ENCODE data around the gene BEAN1. TPM values are rescaled to one million over a fixed set of nuclear protein-coding genes. Genes with fewer than 3 reads are reported as not detected.
"Not testable (repeated sequence)": the region's sequence is repeated elsewhere in the genome, so short reads cannot be mapped to it uniquely, and the experiment has no call there.

BEAN1 gene
- total RNA-seq, 1 experiment from 2014 or later: 0.61 TPM

DNA sequence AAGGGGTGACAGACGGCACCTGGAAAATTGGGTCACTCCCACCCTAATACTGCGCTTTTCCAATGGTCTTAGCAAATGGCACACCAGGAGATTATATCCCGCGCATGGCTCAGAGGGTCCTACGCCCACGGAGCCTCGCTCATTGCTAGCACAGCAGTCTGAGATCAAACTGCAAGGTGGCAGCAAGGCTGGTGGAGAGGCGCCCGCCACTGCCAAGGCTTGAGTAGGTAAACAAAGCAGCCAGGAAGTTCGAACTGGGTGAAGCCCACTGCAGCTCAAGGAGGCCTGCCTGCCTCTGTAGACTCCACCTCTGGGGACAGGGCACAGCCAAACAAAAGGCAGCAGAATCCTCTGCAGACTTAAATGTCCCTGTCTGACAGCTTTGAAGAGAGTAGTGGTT lies 69.1 kb downstream of the BEAN1 start:
- H3K9me3 ChIP-seq (ENCODE audit: control insufficient read depth in 1 of 2, insufficient read depth in 1 of 2, low read depth in 1 of 2, low read length in 2 of 2); intact Hi-C loops (cut with micrococcal nuclease); H3K9me2 ChIP-seq (ENCODE audit: insufficient read depth); CTCF ChIA-PET; H3K4me2 ChIP-seq (ENCODE audit: low read length); DNase-seq (ENCODE audit: low read depth, low spot score); H3K4me1 ChIP-seq (ENCODE audit: control insufficient read depth in 1 of 2, insufficient read depth in 2 of 2, low read length in 2 of 2); H3K79me2 ChIP-seq (ENCODE audit: insufficient read depth, low read length); H3K4me3 ChIP-seq (replicated peaks in 1 of 2; ENCODE audit: low read depth in 1 of 2, low read length in 2 of 2); ATAC-seq; H3K36me3 ChIP-seq (ENCODE audit: control insufficient read depth in 1 of 2, insufficient read depth in 2 of 2, low read length in 2 of 2); H3K27ac ChIP-seq (ENCODE audit: low read depth, low read length); H2AFZ ChIP-seq (ENCODE audit: low read depth, low read length, poor library complexity, severe bottlenecking); H3K9ac ChIP-seq (ENCODE audit: low read length); H3K27me3 ChIP-seq (ENCODE audit: insufficient read depth, low read length); H4K20me1 ChIP-seq (ENCODE audit: insufficient read depth); BruUV-seq (replicated peaks); POLR2A ChIA-PET: not testable (repeated sequence)
- RAD21 ChIA-PET (ENCODE audit: low non-redundant PET in 1 of 2, low total read pairs in 2 of 2, uncharacterized antibody in 2 of 2, unreplicated experiment in 2 of 2): interaction anchor here in 1 of 2 experiments (0.6 kb wide), 1 partner anchor 67 kb away, joined by 3 read pairs; no protein-coding TSS in a partner anchor

DNA sequence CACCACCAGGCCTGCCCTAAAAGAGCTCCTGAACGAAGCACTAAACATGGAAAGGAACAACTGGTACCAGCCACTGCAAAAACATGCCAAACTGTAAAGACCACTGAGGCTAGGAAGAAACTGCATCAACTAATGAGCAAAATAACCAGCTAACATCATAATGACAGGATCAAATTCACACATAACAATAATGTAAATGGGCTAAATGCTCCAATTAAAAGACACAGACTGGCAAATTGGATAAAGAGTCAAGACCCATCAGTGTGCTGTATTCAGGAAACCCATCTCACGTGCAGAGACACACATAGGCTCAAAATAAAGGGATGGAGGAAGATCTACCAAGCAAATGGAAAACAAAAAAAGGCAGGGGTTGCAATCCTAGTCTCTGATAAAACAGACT lies 70.8 kb downstream of the BEAN1 start:
- DNase-seq (ENCODE audit: low read depth, low spot score); H3K36me3 ChIP-seq (ENCODE audit: control insufficient read depth in 1 of 2, insufficient read depth in 2 of 2, low read length in 2 of 2); BruUV-seq (replicated peaks); H3K9me3 ChIP-seq (ENCODE audit: control insufficient read depth in 1 of 2, insufficient read depth in 1 of 2, low read depth in 1 of 2, low read length in 2 of 2); H2AFZ ChIP-seq (ENCODE audit: low read depth, low read length, poor library complexity, severe bottlenecking); H3K9me2 ChIP-seq (ENCODE audit: insufficient read depth); POLR2A ChIA-PET; H3K4me1 ChIP-seq (ENCODE audit: control insufficient read depth in 1 of 2, insufficient read depth in 2 of 2, low read length in 2 of 2); H3K27me3 ChIP-seq (ENCODE audit: insufficient read depth, low read length); H3K9ac ChIP-seq (ENCODE audit: low read length); H3K4me2 ChIP-seq (ENCODE audit: low read length); H3K27ac ChIP-seq (ENCODE audit: low read depth, low read length); CTCF ChIA-PET; H3K4me3 ChIP-seq (replicated peaks in 1 of 2; ENCODE audit: low read depth in 1 of 2, low read length in 2 of 2); ATAC-seq; H4K20me1 ChIP-seq (ENCODE audit: insufficient read depth); intact Hi-C loops (cut with micrococcal nuclease); H3K79me2 ChIP-seq (ENCODE audit: insufficient read depth, low read length); RAD21 ChIA-PET (ENCODE audit: low non-redundant PET in 1 of 2, low total read pairs in 2 of 2, uncharacterized antibody in 2 of 2, unreplicated experiment in 2 of 2): not testable (repeated sequence)

DNA sequence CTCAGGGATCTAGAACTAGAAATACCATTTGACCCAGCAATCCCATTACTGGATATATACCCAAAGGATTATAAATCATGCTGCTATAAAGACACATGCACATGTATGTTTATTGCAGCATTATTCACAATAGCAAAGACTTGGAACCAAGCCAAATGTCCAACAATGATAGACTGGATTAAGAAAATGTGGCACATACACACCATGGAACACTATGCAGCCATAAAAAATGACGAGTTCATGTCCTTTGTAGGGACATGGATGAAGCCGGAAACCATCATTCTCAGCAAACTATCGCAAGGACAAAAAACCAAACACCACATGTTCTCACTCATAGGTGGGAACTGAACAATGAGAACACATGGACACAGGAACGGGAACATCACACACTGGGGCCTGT lies 74.5 kb downstream of the BEAN1 start:
- ATAC-seq; H3K27me3 ChIP-seq (ENCODE audit: insufficient read depth, low read length); H3K9me3 ChIP-seq (ENCODE audit: control insufficient read depth in 1 of 2, insufficient read depth in 1 of 2, low read depth in 1 of 2, low read length in 2 of 2); H3K4me2 ChIP-seq (ENCODE audit: low read length); intact Hi-C loops (cut with micrococcal nuclease); H4K20me1 ChIP-seq (ENCODE audit: insufficient read depth); DNase-seq (ENCODE audit: low read depth, low spot score); H3K36me3 ChIP-seq (ENCODE audit: control insufficient read depth in 1 of 2, insufficient read depth in 2 of 2, low read length in 2 of 2); RAD21 ChIA-PET (ENCODE audit: low non-redundant PET in 1 of 2, low total read pairs in 2 of 2, uncharacterized antibody in 2 of 2, unreplicated experiment in 2 of 2); BruUV-seq (replicated peaks); H2AFZ ChIP-seq (ENCODE audit: low read depth, low read length, poor library complexity, severe bottlenecking); H3K27ac ChIP-seq (ENCODE audit: low read depth, low read length); H3K4me3 ChIP-seq (replicated peaks in 1 of 2; ENCODE audit: low read depth in 1 of 2, low read length in 2 of 2); H3K79me2 ChIP-seq (ENCODE audit: insufficient read depth, low read length); H3K9me2 ChIP-seq (ENCODE audit: insufficient read depth); H3K9ac ChIP-seq (ENCODE audit: low read length); H3K4me1 ChIP-seq (ENCODE audit: control insufficient read depth in 1 of 2, insufficient read depth in 2 of 2, low read length in 2 of 2); POLR2A ChIA-PET: not testable (repeated sequence)
- CTCF ChIA-PET: interaction anchor here (1.1 kb wide), 1 partner anchor 20 kb away, joined by 3 read pairs; no protein-coding TSS in a partner anchor

Measured in HCT116 (cell line).